NCI-H2227 treated with DMSO at 0.1 percent for 48 hours (cell line): Measurements from ENCODE around the gene PPM1F.

Source experiments
- DNase-seq: peaks from one replicate; lab custom pipeline; 2025; lab: John Stamatoyannopoulos, UW

The PPM1F gene

DNA sequence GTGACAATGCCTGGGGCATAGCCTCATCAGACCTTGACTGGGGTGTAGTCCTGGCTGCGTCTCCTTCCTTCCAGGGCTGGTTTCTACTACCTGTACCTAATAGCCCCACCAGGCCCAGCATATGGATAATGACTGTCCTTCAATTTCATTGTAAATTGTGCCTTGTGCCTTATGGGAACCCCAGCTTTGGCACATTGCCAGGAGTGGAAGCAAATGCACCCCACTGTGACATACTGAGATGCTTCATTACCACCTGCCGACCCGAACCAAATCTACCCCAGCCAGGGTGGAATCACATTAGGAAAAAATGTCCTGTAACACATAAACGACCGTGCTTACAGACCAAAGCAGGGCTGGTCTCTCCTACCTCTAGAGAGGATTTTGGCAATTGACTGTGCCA lies 22.6 kb upstream of the PPM1F start:
- peak; percentile 8 for DNase-seq

DNA sequence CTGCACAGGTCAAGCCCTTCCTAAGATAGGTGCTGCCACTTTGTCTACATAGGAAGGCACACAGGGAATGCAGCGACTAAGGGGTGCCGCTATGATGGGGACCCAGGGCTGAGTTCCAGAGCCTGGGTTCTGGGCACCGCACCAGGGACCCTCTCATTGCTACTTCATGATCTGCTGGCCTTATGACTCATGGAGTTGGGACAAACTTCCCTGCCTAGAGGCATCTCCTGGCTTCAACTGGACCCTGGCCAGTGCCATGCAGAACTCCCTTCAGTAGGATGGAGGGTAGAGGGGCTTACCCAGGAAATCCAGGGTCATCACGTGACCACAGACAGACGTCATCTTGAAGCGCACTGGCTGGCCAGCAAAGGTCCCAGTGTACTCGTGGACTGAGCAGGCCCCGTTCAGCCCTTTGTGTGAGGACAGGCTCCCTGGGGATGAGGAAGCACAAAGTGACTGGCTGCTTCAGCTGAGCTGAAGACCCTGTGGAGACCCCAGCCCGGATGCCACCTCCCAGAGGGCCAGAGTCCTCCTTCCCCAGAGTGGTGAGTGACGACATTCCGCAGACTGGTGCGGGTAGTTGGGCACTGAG lies 21.5 kb upstream of the PPM1F start:
- no peak for DNase-seq

DNA sequence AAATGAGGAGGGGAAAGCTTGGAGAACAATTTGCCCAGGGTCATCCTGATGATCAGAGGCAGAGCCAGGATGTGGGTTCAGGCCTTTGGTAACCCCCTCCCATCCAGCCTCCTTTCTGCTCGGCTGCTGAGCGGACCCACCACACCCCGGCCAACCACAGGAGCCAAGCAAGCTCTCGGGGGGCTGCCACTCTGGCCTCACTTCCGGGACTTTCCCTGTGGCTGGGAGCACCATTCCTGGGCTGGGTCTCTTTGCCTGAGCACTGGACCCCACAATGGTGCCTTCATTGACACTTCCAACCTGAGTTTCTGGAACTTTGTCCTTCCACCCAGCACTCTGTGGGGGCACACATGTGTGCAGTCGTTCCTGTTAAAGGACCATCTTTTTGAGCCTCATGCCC lies 20.2 kb upstream of the PPM1F start:
- no peak for DNase-seq

DNA sequence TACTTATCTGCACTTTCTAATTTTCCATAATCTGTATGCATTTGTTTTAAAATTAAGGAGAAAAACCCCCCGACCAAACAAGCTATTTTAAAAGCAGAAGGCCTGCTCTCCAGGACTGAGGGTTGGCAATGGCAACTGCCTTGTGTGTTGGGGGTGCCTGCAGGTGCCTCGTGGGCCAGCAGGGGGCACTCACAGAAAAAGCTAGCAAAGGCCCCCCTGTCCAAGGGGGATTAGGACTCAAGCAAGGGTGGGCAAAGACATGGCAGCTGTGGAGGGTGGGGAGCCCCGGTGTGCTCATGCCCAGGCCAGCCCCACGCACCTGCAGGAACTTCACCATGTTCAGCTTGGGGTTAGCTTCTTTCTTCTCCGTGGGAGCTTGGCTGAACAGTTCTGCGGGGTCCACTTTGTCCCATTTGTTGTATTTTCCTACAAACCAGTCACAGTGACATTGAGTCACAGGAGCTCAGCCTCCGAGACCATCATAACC lies 19.7 kb upstream of the PPM1F start:
- peak; percentile 2 for DNase-seq

DNA sequence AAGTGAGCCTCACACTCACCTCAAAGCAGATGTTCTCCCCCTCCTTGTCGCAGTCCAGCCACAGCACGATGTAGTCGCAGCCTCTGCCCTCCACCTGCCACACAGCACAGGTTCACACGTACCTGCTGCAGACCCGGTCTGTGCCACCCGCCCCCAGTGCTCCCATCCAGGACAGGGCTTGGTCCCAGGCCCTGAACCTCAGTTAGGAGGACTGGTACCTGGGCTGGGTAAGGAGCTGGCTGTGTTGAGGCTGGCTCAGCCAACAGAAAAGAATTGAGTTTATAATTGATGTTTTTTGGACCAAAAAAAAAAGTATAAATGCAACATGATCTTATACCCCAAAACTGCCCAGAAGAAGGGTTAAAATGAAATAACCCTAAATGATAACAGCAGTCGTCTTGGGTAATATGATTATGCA lies 19.2 kb upstream of the PPM1F start:
- DNase-seq = no peak

DNA sequence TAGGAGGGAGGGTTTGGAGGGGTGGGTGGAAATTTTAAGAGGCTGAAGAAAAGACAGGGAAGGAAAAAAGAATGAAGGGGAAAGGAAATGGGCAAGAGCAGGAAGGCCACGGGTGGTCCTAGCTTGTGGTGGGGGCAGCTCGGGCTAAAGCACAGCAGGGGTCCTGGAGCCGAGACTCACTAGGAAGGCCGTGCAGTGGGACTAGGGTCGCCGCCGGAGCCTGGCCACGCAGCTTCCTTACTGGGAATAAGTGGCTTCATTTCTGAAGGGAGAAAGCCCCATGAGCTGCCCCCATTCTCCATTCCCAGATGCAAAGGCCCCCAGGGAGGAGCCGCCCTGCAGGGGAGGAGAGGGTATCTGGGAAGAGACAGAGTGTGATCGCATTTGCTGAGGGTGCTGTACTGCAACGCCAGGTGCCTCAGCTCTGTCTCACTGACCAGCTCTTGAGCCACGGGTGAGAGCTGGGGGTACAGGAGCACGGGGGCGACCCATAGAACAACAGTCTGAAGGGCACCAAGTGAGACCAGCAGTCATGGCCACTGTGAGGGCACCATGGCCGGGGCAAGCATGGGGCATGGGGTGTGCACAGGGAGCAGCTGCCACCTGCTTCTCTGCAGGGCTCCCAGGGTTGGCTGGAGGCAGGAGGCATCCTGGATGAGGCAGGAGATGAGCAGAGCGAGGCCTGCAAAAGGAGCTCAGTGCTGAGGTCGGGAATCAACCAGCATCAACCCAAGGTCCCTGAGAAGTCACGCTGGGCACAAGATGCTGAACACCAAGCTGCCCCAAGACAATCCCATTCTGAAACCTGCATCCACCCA lies 18.4 kb upstream of the PPM1F start:
- DNase-seq = no peak

DNA sequence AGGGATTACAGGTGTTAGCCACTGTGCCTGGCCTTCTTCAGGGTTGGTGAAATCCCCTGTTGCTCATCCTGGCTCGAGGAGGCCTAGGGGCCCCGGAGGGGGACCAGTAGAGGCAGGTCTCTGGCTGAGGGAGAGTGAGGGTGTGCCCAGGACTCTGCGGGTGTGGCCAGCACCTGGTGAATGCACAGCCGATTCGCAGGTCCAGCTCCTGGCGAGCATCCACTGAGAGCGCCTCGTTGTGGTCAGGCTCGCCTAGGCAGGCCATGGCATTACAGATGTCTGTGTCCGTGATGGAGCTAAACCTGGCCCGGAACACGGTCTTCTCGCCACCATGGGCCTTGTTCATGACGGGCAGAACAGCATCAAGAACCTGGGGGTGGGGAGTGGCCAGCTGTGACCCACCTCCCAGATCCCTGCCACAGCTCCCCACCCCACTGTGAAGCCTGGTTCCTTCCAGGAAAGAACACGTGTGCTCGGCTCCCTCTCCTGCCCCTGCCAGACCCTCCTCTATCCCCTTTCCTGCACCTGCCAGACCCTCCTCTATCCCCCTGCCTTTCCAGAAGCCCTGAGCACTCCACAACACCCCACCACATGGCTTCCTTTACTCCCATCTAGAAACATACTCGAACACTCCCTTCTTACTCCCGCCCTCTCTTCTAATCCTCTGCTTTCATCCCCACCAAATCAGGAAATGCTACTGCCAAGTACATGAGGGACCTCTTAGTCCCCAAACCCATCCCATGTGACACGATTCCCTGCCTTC lies 17.6 kb upstream of the PPM1F start:
- no peak for DNase-seq

DNA sequence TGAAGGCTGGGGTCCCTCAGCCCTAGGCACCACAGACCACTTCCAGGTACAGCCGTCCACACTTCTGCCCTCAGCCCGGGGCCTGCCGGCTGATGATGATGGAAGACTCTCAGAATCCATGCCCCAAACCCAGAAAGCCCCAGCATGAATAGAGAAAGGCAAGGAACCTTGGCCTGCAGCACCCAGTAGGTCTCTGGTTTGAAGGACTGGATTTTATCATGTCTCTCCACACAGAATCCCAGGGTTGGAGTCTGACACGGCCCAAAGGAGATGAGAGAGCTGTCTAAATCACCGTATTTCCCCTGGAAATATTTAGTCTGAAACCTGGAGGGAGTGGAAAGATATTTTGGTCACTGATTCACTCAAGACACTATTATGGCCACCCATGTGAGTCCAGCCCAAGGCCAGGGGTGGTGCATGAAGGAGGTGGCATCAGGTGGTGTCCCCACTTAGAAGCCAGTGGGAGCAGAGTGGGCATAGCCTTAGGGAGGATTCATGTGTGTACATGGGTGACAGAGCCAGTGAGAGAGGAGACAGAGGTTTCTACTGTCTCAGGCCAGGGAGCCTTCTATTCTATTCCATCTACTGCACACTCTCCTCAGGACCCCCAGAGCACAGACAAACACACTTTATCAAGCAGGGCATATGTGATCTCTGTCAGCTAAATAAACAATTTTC lies 15.9 kb upstream of the PPM1F start:
- no peak for DNase-seq

DNA sequence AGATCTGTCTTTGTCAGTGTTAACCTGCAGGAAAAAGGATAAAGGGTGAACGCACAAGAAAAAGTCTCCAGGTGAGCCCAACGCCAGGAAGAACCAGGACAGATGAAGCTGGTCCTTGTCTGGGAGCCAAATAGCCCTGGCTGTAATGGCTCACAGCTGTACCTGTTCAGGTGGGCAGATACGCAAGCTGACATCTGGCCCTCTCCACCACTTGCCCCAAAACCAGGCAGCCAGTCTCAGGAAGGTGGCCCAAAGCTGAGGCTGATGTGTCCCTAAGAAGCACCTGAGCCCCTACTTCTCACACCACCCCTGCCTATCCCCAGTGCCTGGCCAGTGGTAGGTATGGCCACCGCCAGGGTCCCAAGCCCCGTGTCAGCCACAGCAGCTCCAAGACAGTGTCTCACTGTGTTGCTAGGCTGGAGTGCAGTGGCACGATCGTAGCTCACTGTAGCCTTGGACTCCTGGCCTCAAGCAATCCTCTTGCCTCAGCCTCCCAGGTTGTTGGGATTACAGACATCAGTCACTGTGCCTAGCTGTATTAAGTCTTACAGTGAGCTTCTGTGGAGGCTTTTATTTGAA lies 15.1 kb upstream of the PPM1F start:
- DNase-seq = no peak

DNA sequence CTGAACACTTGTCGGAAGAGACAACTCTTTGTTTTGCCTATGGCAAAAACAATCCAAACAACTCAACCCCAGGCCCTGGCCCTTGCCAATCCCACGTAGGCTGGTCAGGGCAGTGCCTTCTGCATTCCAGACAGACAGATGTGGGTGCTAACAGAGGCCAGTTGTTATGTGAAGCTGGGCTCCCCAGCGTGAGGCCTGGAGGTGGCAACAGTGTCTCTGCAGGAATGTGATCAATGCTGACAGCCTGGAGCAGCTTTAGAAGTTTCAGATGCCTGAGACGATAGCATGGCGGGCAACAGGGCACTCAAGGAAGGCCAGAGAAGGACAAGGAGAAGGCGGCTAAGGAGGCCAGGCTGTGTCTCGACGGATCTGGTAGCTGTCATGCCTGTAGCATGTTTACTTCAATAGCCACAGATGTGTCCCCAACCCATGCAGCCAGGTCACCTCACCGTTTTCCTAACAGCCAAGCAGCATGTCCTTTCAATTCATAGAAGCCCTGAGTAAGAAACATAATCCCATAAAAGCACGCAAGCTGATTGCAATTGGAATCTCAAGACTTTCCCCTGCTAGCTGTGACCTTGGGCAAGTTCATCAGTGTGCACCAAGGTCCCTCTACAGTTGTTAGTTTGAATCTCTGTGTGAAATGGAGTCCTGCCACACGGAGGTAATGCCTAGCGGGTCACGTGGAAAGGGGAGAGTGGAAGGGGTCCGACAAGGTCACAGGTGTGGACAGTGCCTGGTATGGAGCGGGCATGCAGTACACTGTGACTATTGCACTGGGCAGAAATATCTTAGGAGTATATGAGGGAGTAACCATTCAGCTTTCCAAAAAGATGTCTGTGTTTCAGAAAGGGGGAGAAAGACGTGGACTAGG lies 14.2 kb upstream of the PPM1F start:
- no peak for DNase-seq

DNA sequence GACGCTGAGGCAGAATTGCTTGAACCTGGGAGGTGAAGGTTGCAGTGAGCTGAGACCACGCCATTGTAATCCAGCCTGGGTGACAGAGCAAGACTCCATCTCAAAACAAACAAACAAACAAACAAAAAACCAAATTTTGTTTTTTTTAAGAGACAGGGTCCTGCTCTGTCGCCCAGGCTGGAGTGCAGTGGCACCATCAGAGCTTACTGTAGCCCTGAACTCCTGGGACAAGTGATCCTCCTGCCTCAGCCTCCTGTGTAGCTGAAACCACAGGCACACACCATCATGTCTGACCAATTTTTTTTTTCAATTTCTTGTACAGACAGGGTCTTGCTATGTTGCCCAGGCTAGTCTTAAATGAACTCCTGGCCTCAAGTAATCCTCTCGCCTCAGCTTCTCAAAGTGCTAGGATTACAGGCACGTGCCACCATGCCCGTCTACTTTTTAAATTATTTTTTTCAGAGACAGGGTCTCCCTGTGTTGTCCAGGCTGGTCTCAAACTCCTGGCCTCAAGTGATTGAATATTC lies 13.2 kb upstream of the PPM1F start:
- no peak for DNase-seq

DNA sequence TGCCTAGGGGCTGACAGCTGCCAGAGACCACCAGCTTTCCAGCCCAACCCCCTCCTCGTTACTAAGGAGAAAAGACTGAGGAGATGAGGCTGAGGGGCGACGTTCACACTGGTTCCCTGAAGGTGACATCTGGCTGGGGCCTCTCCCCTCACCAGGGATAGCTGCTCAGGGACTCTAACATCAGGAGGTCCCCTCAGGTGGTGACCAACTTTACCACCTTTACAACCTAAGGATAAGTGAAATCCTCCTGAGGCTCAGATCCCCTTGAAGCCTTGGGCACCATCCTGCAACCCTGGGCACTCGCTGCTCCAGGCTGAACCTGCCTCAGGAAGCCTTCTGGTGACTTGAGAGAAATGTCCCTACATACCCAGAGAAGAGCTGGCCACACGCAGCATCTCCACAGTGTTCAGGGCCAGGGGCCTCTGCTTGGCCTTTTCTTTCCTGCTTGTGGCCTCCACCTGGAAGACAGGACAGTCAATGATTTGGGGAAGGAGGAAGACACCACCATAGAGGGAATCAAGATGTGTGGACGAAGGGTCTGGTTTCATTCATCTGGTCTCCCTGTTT lies 12.4 kb upstream of the PPM1F start:
- no peak for DNase-seq

DNA sequence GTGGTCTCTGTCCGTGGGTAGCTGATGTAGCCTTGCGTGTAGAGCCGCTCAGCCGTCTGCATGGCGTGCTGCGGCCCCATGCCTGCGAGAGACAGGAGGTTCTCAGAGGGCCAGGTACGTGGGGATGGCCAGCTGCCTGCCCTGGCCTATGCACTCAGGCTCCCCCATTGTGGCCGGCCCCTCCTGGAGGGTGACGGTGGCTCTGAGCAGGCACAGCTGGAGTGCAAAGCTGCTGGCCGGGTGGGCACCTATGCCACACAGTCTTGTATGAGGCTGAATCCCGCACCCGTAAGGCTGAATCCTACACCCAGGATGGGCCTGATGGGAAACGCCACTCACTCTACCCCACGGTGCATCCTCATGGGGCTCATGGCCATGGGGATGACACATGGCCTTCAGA lies 11.6 kb upstream of the PPM1F start:
- DNase-seq = no peak

DNA sequence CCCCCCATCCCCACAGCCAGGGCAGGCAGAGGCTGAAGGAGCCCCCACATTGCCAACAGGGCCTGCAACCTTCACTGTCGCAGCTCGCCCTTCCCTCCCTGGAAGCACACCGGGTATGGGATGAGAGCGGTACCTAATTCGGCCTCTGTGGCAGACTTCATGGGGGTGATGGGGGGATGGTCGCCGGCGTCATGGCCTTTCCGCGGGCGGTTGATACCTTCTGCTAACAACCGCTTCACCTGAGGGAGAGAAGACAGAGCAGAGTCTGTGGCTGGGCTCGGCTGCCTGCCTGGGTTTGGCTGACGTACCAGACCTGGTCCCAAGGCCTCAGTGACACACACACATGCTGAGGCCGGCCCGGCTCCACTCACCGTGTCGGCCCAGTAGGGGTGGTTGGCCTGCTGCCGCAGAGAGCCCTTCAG lies 11.2 kb upstream of the PPM1F start:
- DNase-seq = no peak

DNA sequence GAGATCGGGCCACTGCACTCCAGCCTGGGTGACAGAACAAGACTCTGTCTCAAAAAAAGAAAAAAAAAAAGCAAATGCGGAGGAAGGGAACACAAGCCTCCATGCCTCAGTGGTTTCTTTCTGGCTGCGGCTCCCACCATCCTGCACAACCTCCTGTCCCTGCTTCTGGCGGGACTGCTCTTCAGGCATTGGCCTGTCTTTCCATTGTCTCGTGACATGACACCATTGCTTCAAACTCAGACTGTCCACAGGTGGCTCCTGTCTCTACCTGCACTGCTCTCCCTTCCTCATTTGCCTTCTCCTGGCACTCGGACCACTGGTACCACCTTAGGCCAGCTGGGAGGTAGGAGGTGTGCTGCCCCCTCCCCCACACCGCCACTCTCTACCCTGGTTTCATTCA lies 10.6 kb upstream of the PPM1F start:
- DNase-seq = no peak

DNA sequence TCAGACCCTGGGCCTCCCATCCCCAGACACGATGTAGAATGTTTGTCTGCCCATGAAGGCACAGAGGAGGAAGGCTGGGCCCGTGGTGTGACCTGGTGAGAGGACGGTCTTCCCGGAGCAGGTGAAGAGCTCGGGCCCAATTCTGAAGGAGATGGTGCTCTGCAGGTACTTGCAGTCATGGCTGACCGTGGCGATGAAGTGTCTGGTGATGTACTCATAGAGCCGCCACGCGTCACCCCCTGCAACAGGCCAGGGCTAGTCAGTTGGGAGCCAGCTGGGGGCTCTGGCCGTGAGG lies 10.0 kb upstream of the PPM1F start:
- DNase-seq = no peak

DNA sequence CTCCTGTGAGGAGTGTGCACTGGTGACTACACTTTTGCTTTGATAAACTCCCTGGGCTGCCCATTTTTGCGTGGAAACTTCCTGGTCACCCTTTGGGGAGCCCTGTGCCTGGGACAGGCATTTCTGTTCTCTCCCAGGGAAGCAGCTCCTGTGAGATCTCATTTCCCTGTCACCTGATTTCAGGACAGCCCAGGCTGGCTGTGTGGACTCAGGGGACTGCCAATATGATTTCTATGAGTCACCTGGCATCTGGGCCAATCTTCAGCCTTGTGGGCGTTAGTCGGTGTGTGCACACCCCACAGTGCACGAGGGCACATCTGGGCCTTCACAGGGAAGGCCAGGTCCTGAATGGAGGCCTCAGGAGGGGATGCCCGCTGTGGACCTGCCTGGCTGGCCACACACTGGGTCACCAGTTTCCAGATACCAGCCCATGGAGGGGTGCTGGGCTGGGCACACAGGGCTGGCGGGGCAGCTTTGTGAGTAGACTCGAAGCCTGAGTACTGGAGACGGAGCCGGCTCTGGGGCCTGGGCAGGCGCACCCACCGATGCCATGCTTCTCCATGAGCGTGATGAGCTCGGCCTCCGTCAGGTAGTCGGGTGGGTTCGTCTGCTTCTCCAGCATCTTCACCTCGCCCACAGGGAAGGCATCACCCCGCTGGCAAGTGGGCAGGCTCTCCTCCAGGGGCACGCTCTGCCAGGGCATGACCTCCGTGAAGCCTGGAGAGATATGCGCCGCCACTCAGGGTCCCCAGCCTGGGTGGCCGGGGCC lies 9.4 kb upstream of the PPM1F start:
- no peak for DNase-seq

DNA sequence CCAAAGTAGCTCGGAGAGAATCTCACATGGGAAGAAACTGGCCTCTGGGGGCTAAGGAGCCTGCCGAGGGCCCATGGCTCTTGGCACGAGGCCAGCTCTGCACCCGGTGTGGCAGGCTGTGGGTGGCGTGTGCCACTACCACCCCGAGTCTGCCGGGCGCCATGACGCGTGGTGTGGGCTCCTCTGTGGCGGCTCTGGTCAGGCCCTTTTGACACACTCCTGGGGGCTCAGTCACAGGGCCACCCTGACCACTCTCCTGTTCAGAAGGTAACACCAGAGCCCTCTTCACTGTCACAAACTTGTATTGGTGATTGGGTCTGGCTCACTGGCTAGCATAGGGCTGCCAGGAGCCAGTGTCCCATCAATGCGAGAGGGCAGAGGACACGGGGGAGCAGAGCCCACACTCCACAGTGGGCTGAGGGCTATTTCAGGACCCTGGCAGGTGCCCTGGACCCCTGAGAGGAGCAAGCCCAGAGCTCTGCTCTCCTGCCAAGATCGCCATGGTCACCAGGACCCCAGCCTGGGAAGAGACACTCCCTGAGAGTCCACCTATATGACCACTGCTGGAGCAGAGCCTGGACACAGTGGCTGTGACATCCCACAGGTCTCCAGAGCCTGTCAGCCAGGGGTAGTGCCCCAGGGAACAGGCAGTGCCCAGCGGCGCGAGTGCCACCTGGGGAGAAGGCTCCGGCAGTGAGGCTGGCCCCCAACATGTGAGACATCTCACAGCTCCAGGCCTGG lies 8.6 kb upstream of the PPM1F start:
- DNase-seq = no peak
